T follicular helper cell (primary cell): Measurements from ENCODE around the gene FGFR2.
"Not testable (repeated sequence)": the region's sequence is repeated elsewhere in the genome, so short reads cannot be mapped to it uniquely, and the experiment has no call there.

Source experiments
- DNase-seq: peaks from one replicate; pipeline ENCODE4 v3.0.0-alpha.2; 2020; ENCODE audit warnings: low read depth

The FGFR2 gene

GRCh38 chr10:121524157-121524817 is 74.0 kb downstream of the FGFR2 start:
- DNase-seq: no peak

- DNase-seq: no peak
Measured at GRCh38 chr10:121522831-121523230, 75.4 kb downstream of the FGFR2 start.

GRCh38 chr10:121521794-121522556 is 76.3 kb downstream of the FGFR2 start:
- DNase-seq: no peak

DNA sequence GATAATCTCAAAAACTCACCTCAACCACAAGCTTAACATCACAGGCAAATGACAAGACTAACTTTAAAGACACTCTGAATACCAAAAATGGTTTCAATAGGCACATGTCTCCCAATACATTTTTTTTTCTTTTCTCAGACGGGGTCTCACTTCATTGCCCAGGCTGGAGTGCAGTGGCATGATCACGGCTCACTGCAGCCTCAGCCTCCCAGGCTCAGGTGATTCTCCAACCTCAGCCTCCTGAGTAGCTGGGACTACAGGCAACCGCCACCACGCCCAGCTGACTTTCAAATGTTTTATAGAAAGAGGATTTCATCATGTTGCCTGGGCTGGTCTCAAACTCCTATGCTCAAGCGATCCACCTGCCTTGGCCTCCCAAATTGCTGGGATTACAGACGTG is 77.7 kb downstream of the FGFR2 start:
- DNase-seq: not testable (repeated sequence)

- DNase-seq: no peak
Measured at GRCh38 chr10:121519901-121520493, 78.2 kb downstream of the FGFR2 start.

GRCh38 chr10:121519411-121519810 is 78.8 kb downstream of the FGFR2 start:
- no peak for DNase-seq

DNA sequence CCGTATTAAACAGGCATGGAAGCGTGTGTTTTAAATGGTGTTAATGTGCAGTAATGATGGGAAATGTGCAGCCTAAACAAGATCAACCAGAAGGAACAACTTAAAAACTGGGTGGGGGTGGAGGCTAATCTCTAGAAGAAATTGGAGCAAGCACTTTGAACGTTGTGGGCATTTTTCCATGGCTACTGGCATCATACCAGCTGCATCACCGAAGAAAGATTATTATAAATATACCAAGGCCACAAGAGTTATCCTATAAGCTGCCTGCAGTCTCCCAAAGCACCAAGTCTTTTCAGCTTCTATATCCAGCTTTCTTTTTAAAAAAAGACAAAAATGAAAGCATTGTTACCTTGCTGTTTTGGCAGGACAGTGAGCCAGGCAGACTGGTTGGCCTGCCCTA is 79.9 kb downstream of the FGFR2 start:
- DNase-seq: no peak

DNA sequence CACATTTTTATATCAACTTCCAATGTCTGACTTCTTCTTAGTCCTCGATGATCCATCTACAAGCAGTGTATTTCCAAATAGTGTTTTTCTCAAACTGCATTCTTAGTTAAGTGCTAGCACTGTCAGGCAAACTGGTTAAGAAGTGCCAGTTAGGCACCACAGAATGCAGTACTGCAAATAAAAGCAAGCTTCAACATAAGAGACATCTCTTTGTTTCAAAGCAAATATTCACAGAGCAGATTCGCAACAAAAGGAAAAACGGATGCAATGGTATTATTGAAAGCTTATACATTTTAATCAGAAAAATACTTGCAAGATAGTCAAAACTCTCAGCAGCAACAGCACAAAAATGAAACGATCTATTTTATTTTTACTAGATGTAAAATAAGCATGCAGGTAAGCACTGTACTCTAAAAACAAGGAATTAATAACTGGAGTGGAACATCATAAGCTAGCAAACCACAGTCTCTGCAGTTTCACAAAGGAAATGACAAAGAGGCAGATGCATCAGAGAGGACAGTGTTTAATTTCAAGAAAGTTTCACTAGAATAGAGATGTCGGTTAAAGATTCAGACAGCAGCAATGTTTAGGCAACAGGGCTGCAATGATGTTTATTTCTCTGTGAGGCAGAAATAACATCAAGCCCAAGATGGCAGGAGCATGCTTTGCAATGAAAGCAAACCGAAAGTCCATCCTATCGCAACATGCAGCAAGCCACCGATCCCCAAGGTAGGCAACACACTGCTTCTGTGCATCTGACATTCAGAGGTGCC is 82.0 kb downstream of the FGFR2 start:
- DNase-seq: no peak

DNA sequence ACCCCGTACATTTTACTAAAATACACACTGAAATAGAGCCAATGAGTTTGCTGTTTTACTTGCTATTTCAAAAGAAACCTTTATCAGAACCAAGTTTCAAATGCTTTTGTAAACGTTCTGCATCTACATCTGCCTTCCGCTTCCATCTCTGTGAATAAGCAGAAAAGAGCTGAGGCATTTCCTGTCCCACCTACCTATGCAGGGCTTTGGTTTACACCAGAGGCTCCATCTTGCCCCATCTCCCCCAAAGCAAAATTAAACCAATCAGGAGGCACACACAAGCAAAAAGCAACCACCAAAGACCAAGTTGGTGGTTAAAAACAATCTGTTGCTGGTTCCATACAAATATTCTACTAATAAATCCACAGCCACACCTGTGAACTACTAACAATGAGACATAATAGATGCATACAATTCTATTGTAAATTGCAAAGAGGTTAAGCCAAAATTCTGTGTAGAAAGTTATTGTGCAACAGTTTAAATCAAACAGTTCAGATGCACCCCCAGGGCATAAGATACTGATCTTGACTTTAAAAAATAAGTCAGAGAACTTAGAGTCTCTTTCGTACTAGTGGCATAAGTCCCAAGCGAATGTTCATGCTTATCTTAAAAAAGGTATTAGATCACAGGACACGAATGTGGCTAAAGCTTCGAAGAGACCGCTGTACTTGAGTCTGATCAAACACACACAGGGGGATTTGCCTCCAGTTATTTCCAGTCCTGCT is 83.9 kb downstream of the FGFR2 start:
- no peak for DNase-seq

DNA sequence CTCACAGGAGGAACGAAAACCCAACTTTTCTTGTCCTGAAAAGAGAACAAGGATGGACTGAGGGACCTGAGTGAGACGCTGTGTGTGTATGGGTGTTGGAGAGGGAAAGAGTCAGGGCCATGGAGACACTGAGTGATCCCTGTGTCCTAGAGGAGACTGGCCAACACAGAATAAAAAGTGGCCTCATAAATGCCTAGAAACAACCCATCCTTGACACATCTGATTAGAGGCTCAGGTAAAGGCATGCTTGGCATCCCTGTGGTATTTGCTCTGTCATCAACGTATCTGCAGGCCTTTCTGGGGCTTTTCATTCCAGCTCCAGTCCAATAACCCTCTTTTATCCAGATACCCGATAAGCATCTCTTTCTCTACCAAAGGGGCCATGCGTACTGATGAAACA is 86.3 kb downstream of the FGFR2 start:
- no peak for DNase-seq

DNA sequence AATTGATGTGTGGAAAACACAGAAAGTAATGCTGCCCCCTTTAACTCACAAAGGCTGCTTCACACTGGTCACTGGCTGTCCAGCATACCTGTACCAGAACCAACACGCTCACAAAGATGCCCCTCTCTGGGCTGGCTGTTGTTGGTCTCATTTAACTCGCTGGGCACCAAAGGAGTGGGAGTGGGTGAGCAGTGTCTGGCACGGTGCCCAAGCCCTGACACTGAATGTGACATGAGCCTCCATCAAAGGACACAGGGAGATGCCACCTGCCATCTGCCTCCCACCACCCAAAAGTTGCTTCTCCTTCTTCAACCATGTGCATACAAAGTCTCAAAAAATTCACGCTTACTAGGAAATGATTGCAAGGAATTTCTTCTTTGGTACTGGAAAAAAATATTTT is 86.8 kb downstream of the FGFR2 start:
- no peak for DNase-seq

GRCh38 chr10:121510201-121510771 is 88.0 kb downstream of the FGFR2 start:
- no peak for DNase-seq

DNA sequence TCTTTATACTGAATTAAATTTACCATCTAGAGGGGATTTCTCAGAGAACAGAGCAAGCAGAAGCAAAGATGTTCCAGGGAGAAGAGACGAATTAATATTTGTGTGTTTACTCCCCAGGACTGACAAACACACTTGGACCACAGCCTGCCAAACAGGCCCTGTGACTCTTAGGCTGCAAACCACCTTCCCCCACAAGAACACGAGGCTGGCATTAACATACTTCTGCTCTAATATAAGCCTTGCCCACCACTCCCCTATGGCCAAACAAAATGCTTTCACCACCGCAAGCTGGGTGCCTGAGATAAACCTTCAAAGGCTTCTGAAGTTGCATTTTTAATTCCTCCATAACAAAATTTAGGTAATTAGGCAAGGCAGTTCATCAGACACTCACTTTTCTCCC is 88.4 kb downstream of the FGFR2 start:
- DNase-seq: no peak

DNA sequence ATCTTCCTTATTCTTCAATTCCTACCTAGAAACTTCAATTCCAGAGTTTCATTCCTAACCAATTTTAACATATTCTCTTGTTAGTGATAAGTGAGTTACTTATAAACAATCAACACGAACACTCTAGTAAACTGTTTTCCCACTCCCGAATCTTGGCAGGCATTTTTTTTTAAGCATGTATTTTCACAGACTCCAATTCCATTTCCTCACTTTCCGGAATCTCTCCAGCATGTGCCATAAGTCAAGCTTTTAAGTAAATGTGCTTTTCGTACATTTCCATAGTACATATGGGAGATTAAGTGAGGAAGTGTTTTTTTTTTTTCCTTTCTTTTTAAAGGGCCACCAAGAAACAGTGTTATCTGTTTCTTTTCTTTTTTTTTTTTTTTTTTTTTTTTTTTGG is 89.1 kb downstream of the FGFR2 start:
- DNase-seq: no peak

GRCh38 chr10:121503587-121504051 is 94.6 kb downstream of the FGFR2 start:
- no peak for DNase-seq

DNA sequence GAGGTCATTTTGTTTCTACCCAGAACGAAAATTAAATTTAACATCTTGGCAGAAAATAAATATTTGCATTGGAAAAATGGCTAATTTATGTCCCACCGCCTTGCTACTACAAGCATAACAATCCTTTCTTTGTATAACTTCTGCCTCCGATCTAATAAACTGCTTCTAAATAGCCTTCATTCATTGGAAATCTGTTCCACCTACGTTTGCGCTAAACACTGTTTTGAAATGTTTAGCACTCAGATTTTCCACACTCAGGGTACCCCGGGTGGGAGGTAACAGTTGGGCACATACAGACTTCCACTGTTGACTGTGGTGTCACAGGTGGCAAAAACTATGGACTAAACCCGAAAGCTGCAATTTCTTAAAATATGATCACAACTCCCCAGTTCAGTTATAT is 96.4 kb downstream of the FGFR2 start:
- DNase-seq: no peak

GRCh38 chr10:121500701-121501332 is 97.4 kb downstream of the FGFR2 start:
- no peak for DNase-seq

DNA sequence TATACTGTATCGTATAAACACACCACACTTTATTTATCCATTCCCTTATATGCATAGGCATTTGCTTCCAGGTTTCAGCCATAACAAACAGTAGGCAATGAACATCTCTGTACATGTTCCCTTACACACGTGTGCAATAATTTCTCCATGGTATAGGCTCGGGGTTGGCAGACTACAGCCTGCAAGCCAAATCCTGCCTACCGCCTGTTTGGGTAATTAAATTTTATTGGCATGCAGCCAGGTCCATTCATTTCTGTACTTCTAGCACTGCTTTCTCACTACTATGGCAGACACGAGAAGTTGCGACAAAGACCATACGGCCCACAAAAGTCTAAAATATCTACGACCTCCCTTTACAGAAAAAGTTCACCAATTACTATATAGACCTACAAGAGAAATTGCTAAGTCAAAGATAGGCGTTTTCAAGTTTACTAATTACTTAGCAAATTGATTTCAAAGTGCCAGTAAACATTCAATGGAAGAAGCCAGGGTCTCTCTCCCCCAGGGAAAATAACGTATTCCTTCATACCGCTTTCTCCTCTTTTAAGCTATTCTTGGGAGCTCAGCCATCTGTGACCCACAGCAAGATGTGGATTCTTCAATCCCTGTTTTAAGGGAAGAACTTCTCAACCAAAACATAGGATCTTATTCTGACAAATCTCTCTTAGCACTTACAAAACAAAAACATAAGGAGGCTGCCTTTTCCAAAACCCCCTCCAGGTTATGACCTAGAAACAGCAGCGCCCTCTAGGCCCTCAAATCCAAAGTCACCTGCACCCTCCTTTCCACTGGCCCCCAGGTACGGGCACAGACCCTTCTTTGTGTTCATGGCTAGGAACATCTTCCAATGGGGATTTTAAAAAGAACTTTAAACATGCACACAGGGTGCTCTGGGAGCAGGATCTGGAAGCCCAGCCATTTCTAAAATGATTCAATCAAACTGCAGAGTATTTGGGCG is 100.5 kb downstream of the FGFR2 start:
- DNase-seq: no peak

DNA sequence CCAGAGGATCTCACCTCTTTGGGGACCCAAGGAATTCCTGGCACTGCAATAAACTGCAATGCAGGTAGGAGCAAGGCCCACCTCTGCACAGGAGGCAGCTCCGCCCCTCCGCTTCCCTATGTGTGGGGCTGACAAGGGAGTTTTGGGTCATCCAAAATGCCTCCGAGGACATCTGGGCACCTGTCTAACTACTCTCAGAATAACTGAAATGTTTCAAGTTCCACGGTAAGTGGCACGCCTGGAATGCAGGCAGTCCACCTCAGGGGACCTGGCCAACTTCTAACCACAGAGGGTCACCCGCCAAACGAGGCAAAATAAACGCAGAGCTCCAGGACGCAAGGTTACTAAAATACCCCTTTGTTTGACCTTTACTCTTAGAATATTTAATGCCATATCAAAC is 102.5 kb downstream of the FGFR2 start:
- no peak for DNase-seq

GRCh38 chr10:121494296-121494695 is 103.9 kb downstream of the FGFR2 start:
- no peak for DNase-seq
